HFFc6 (cell line): ENCODE data around the gene POLN. TPM values are rescaled to one million over a fixed set of nuclear protein-coding genes. Genes with fewer than 3 reads are reported as not detected.

Experiments used
- DNase-seq: peaks from one replicate; pipeline ENCODE4 v3.0.0-alpha.2; 2018
- H3K27ac Mint-ChIP-seq: 2 replicates; pipeline ENCODE4 v1.8.0; 2020; ENCODE audit warnings: mild to moderate bottlenecking, mixed read lengths
- H3K27me3 Mint-ChIP-seq: 2 replicates; pipeline ENCODE4 v1.8.0; 2021; ENCODE audit warnings: mild to moderate bottlenecking, moderate library complexity, mixed read lengths; ENCODE audit not compliant: insufficient read depth
- H3K36me3 Mint-ChIP-seq: 2 replicates; pipeline ENCODE4 v1.8.0; 2021; ENCODE audit warnings: low read depth, mixed read lengths
- H3K4me1 Mint-ChIP-seq: 2 replicates; pipeline ENCODE4 v1.8.0; 2020; ENCODE audit warnings: low read depth, mixed read lengths
- H3K4me3 Mint-ChIP-seq: 2 replicates; pipeline ENCODE4 v1.8.0; 2020; ENCODE audit warnings: mild to moderate bottlenecking, moderate library complexity, mixed read lengths
- H3K9me3 Mint-ChIP-seq: 2 replicates; pipeline ENCODE4 v1.8.0; 2020; ENCODE audit warnings: mild to moderate bottlenecking, mixed read lengths
- CTCF ChIP-seq: fragments of 200-600 bp; sonication (generic); IDR thresholded peaks from 2 replicates; pipeline ENCODE4 v1.5.0; 2021; ENCODE audit warnings: antibody characterized with exemption, mild to moderate bottlenecking
- total RNA-seq, 6 experiments: library from RNA; stranded (reverse); fragmentation: NEBNext Ultra II Directional; extraction: Animal tissue kit (Norgen Biotek cat#: 25700); gene quantifications; 2 replicates in 1 of 6; 3 replicates in 5 of 6; pipeline ENCODE4 v1.2.3, GENCODE V29; 2021

POLN gene
- total RNA-seq, 6 experiments from 2014 or later: 1.5 to 3.4 (median 2.2) TPM

GRCh38 chr4:2183394-2183793 lies 58.5 kb downstream of the POLN start:
- peaks cover 8% of the 10 kb centered on the region; the same call in 1 of the 2 replicates for H3K9me3 Mint-ChIP-seq
- H3K27ac Mint-ChIP-seq: no peak overlapping the region
- H3K4me1 Mint-ChIP-seq: 0 out of 2 replicates have a peak, but pooled peaks cover 6% of the 10 kb centered on the region
- no peaks in the 10 kb centered on the region for H3K27me3 Mint-ChIP-seq
- no peak for DNase-seq
- peaks cover 15% of the 10 kb centered on the region; the same call in 1 of the 2 replicates for H3K36me3 Mint-ChIP-seq
- no peak overlapping the region for H3K4me3 Mint-ChIP-seq
- no peak for TF ChIP-seq CTCF

GRCh38 chr4:2182994-2183393 lies 58.9 kb downstream of the POLN start:
- TF ChIP-seq CTCF: no peak
- Mint-ChIP-seq H3K9me3 (peaks cover 8% of the 10 kb centered on the region; the same call in 1 of the 2 replicates), H3K4me3 (no peak overlapping the region), H3K27ac (no peak overlapping the region), H3K27me3 (no peaks in the 10 kb centered on the region), H3K4me1 (0 out of 2 replicates have a peak, but pooled peaks cover 6% of the 10 kb centered on the region), H3K36me3 (peaks cover 15% of the 10 kb centered on the region; the same call in 1 of the 2 replicates)
- no peak for DNase-seq

- H3K27me3 Mint-ChIP-seq: no peaks in the 10 kb centered on the region; the same call in 1 of the 2 replicates
- no peaks in the 10 kb centered on the region for H3K9me3 Mint-ChIP-seq
- H3K27ac Mint-ChIP-seq: no peak overlapping the region
- 0 out of 2 replicates have a peak, but pooled peaks cover 7% of the 10 kb centered on the region for H3K36me3 Mint-ChIP-seq
- TF ChIP-seq CTCF: no peak
- H3K4me1 Mint-ChIP-seq: 0 out of 2 replicates have a peak, but pooled peaks cover 6% of the 10 kb centered on the region
- no peak overlapping the region for H3K4me3 Mint-ChIP-seq
- no peak for DNase-seq
Observed at GRCh38 chr4:2180410-2180809, 61.5 kb downstream of the POLN start.

GRCh38 chr4:2179717-2180116 lies 62.2 kb downstream of the POLN start:
- Mint-ChIP-seq H3K27me3 (no peaks in the 10 kb centered on the region; the same call in 1 of the 2 replicates), H3K4me1 (0 out of 2 replicates have a peak, but pooled peaks cover 6% of the 10 kb centered on the region), H3K36me3 (0 out of 2 replicates have a peak, but pooled peaks cover 7% of the 10 kb centered on the region), H3K4me3 (no peak overlapping the region), H3K27ac (no peak overlapping the region), H3K9me3 (no peaks in the 10 kb centered on the region)
- no peak for DNase-seq
- TF ChIP-seq CTCF: no peak

- DNase-seq: no peak
- Mint-ChIP-seq H3K27ac (no peak overlapping the region), H3K9me3 (no peaks in the 10 kb centered on the region), H3K27me3 (no peaks in the 10 kb centered on the region; the same call in 1 of the 2 replicates), H3K36me3 (0 out of 2 replicates have a peak, but pooled peaks cover 7% of the 10 kb centered on the region), H3K4me3 (no peak overlapping the region), H3K4me1 (0 out of 2 replicates have a peak, but pooled peaks cover 6% of the 10 kb centered on the region)
- no peak for TF ChIP-seq CTCF
Observed at GRCh38 chr4:2178986-2179385, 62.9 kb downstream of the POLN start.
